ENCODE data around the gene KLHL26. TPM values are rescaled to one million over a fixed set of nuclear protein-coding genes. Genes with fewer than 3 reads are reported as not detected.

KLHL26 gene
- total and polyA plus RNA-seq, 2 of the 4 experiments (the other 2 are of a cell fraction), result 2.2 to 4.7 TPM

GRCh38 chr19:18646535-18647370 is 9.9 kb downstream of the KLHL26 start (continued):
- no peak for TF ChIP-seq SMC3 (IDR thresholded peaks at IDR 0.05; ENCODE audit: low read depth, low read length)

- no peak overlapping the region for H3K18ac ChIP-seq (ENCODE audit: low read depth, low read length)
- POLR2A ChIA-PET (ENCODE audit: unreplicated experiment), result no interaction called here
- CTCF ChIA-PET, result no interaction called here
- H3K27ac ChIP-seq (ENCODE audit: insufficient read depth, low read length), result no peak overlapping the region
- H4K20me1 ChIP-seq (ENCODE audit: insufficient read depth, low read length), result peaks cover 34% of the 10 kb centered on the region
- no peak overlapping the region for H3K56ac ChIP-seq (ENCODE audit: extremely low read depth, insufficient read depth, low read length)
- H2AK5ac ChIP-seq (ENCODE audit: low read depth, low read length), result no peak overlapping the region
- H3K36me3 ChIP-seq (ENCODE audit: control insufficient read depth, insufficient read depth, low read length), result no peaks in the 10 kb centered on the region
- peaks cover 24% of the 10 kb centered on the region for H3K9me1 ChIP-seq (ENCODE audit: insufficient read depth, low read length)
- no peak for TF ChIP-seq CEBPB (IDR thresholded peaks at IDR 0.05; ENCODE audit: low read depth, low read length)
- no peak for TF ChIP-seq NFE2L2 (IDR thresholded peaks at IDR 0.05; ENCODE audit: low read depth, low read length)
- no peak for TF ChIP-seq MAFK (IDR thresholded peaks at IDR 0.05; ENCODE audit: low read depth, low read length)
- H2BK20ac ChIP-seq (ENCODE audit: low read depth, low read length), result no peak overlapping the region
- H3K4me2 ChIP-seq (ENCODE audit: low read depth, low read length), result no peak overlapping the region
- no peak overlapping the region for H4K8ac ChIP-seq (ENCODE audit: low read depth in 2 of 2, low read length in 2 of 2)
- H3K27me3 ChIP-seq (ENCODE audit: control insufficient read depth, insufficient read depth, low read length), result no peaks in the 10 kb centered on the region
- no peak overlapping the region for H2BK120ac ChIP-seq (ENCODE audit: low read depth, low read length)
- H3K23ac ChIP-seq (ENCODE audit: low read depth, low read length), result no peak overlapping the region
- H3K4me3 ChIP-seq (ENCODE audit: insufficient read depth, low read depth, low read length), result no peak overlapping the region
- H3K79me1 ChIP-seq (ENCODE audit: low read depth in 1 of 2, low read length in 2 of 2), result peaks cover 18 to 66% of the 10 kb centered on the region in 2 experiments; a peak in 3 of 4 replicates
- H3K4me1 ChIP-seq (ENCODE audit: control insufficient read depth, insufficient read depth, low read length), result peaks cover 34% of the 10 kb centered on the region
- ATAC-seq (ENCODE audit: low read depth) (no peak), DNase-seq (no peak)
- no peak overlapping the region for H3K14ac ChIP-seq (replicated peaks; ENCODE audit: low read depth, low read length)
- no peak overlapping the region; the same call in 1 of the 2 replicates for H3K4ac ChIP-seq (ENCODE audit: low read depth, low read length)
- H2BK5ac ChIP-seq (ENCODE audit: low read depth, low read length, poor library complexity, severe bottlenecking), result no peak overlapping the region
- H3K9me3 ChIP-seq (ENCODE audit: control insufficient read depth, insufficient read depth, low read length), result no peaks in the 10 kb centered on the region; the same call in 1 of the 2 replicates
- no CpG with 5 or more reads among the region's 1 CpG for WGBS, 2 experiments (ENCODE audit: extremely low coverage in 2 of 2, insufficient read length in 1 of 2)
- H3K9ac ChIP-seq (ENCODE audit: low read depth, low read length), result no peak overlapping the region
- H2AFZ ChIP-seq (replicated peaks; ENCODE audit: low read length, poor library complexity), result no peak overlapping the region
- in situ Hi-C loops (cut with MboI; ENCODE audit: low sequenced_read_pairs), result no loop called here
- H4K91ac ChIP-seq (ENCODE audit: insufficient read depth, low read depth, low read length), result no peak overlapping the region
- H2AK9ac ChIP-seq (replicated peaks; ENCODE audit: low read depth, low read length, poor library complexity), result no peak overlapping the region
- dilution Hi-C loops (cut with HindIII; ENCODE audit: low sequenced_read_pairs, unreplicated experiment), result no loop called here
- intact Hi-C loops (cut with micrococcal nuclease), result no loop called here
- H2BK15ac ChIP-seq (ENCODE audit: low read depth, low read length), result no peak overlapping the region
- no TSS peak for BruUV-seq (replicated peaks)
- H4K5ac ChIP-seq (ENCODE audit: low read depth, low read length), result no peak overlapping the region
Observed at GRCh38 chr19:18647371-18647767, 10.5 kb downstream of the KLHL26 start.

All from IMR-90 (cell line).